HEK293 (cell line): ENCODE data around the gene RAB11B.

Experiments used
- CTCF ChIA-PET: fragments of 350-600 bp; formaldehyde crosslinking; extraction: SDS; loops from one replicate; lab custom pipeline; 2021; ENCODE audit warnings: antibody characterized with exemption; lab: Yijun Ruan, JAX
- POLR2A ChIA-PET: fragments of 300-600 bp; formaldehyde crosslinking; extraction: SDS; loops from one replicate; lab custom pipeline; 2020; ENCODE audit warnings: antibody characterized with exemption, inconsistent platforms; lab: Yijun Ruan, JAX
- H3K27ac ChIP-seq: fragments of 200-500 bp; sonication (Bioruptor generic); 2 replicates; pipeline ENCODE4 v1.5.1; 2014; ENCODE audit warnings: low read depth, low read length, control low read depth, inconsistent platforms; ENCODE audit errors: extremely low read depth
- H3K36me3 ChIP-seq, 2 experiments: fragments of 200-500 bp in 1 of 2; sonication (Bioruptor generic) in 1 of 2; 1 replicate in 1 of 2; 2 replicates in 1 of 2; pipeline ENCODE4 v1.5.1; 2014 to 2017; ENCODE audit warnings: inconsistent platforms in 2 of 2, low read length in 2 of 2; ENCODE audit not compliant: control insufficient read depth in 2 of 2, insufficient read depth in 1 of 2
- H3K4me1 ChIP-seq: fragments of 200-500 bp; sonication (Bioruptor generic); 2 replicates; pipeline ENCODE4 v1.5.1; 2014; ENCODE audit warnings: mild to moderate bottlenecking, low read length, inconsistent platforms; ENCODE audit not compliant: control insufficient read depth, insufficient read depth
- H3K4me3 ChIP-seq: 2 replicates; pipeline ENCODE4 v1.5.1; 2011; ENCODE audit warnings: low read depth, mild to moderate bottlenecking, control low read depth, low read length, moderate library complexity
- H3K9me3 ChIP-seq: fragments of 200-500 bp; sonication (Bioruptor generic); 2 replicates; pipeline ENCODE4 v1.5.1; 2014; ENCODE audit warnings: low read depth, low read length, inconsistent platforms; ENCODE audit not compliant: control insufficient read depth, insufficient read depth
- GLI4 ChIP-seq: fragments of 450-650 bp; formaldehyde crosslinking; IDR thresholded peaks from 2 replicates; pipeline ENCODE4 v1.5.1; 2016; ENCODE audit warnings: missing biosample characterization, missing genetic modification characterization
- KLF9 ChIP-seq: fragments of 450-650 bp; formaldehyde crosslinking; IDR thresholded peaks from 2 replicates; pipeline ENCODE4 v1.5.1; 2016; ENCODE audit warnings: missing biosample characterization, missing genetic modification characterization, low read depth
- OVOL3 ChIP-seq: fragments of 450-650 bp; formaldehyde crosslinking; IDR thresholded peaks from 2 replicates; pipeline ENCODE4 v1.5.1; 2016; ENCODE audit warnings: missing biosample characterization, missing genetic modification characterization
- SP3 ChIP-seq: fragments of 450-650 bp; formaldehyde crosslinking; IDR thresholded peaks from 2 replicates; pipeline ENCODE4 v1.5.1; 2016; ENCODE audit warnings: missing biosample characterization, missing genetic modification characterization
- TCF7L2 ChIP-seq: IDR thresholded peaks from 2 replicates; pipeline ENCODE4 v1.6.1; 2011; ENCODE audit warnings: low read depth, mild to moderate bottlenecking, inconsistent platforms, low read length, moderate library complexity, borderline replicate concordance
- ZBTB20 ChIP-seq: fragments of 450-650 bp; formaldehyde crosslinking; IDR thresholded peaks from 2 replicates; pipeline ENCODE4 v1.5.1; 2016; ENCODE audit warnings: missing biosample characterization, missing genetic modification characterization
- ZNF138 ChIP-seq: fragments of 450-650 bp; formaldehyde crosslinking; IDR thresholded peaks from 2 replicates; pipeline ENCODE4 v1.5.1; 2016; ENCODE audit warnings: missing biosample characterization, missing genetic modification characterization, borderline replicate concordance
- ZNF174 ChIP-seq: fragments of 450-650 bp; formaldehyde crosslinking; IDR thresholded peaks from 2 replicates; pipeline ENCODE4 v1.5.0; 2017; ENCODE audit warnings: missing biosample characterization, mild to moderate bottlenecking, missing genetic modification characterization
- ZNF184 ChIP-seq: fragments of 450-650 bp; IDR thresholded peaks from 2 replicates; pipeline ENCODE4 v1.5.1; 2018; ENCODE audit warnings: missing biosample characterization, mild to moderate bottlenecking, missing genetic modification characterization
- ZNF19 ChIP-seq: fragments of 450-650 bp; formaldehyde crosslinking; IDR thresholded peaks from 2 replicates; pipeline ENCODE4; 2016; ENCODE audit warnings: missing biosample characterization, missing genetic modification characterization, low read depth
- ZNF202 ChIP-seq: fragments of 450-650 bp; formaldehyde crosslinking; IDR thresholded peaks from 2 replicates; pipeline ENCODE4 v1.5.1; 2016; ENCODE audit warnings: missing biosample characterization, missing genetic modification characterization, borderline replicate concordance
- ZNF324 ChIP-seq: fragments of 450-650 bp; formaldehyde crosslinking; IDR thresholded peaks from 2 replicates; pipeline ENCODE4 v1.5.1; 2016; ENCODE audit warnings: missing biosample characterization, missing genetic modification characterization
- ZNF350 ChIP-seq: fragments of 450-650 bp; formaldehyde crosslinking; IDR thresholded peaks from 2 replicates; pipeline ENCODE4 v1.5.0; 2017; ENCODE audit warnings: missing biosample characterization, mild to moderate bottlenecking, missing genetic modification characterization
- ZNF354C ChIP-seq: fragments of 450-650 bp; formaldehyde crosslinking; IDR thresholded peaks from 2 replicates; pipeline ENCODE4 v1.5.1; 2016; ENCODE audit warnings: missing biosample characterization, missing genetic modification characterization, low read depth, borderline replicate concordance
- ZNF514 ChIP-seq: fragments of 450-650 bp; formaldehyde crosslinking; IDR thresholded peaks from 2 replicates; pipeline ENCODE4 v1.5.1; 2016; ENCODE audit warnings: missing biosample characterization, missing genetic modification characterization
- ZNF548 ChIP-seq: fragments of 450-650 bp; formaldehyde crosslinking; IDR thresholded peaks from 2 replicates; pipeline ENCODE4 v1.5.1; 2016; ENCODE audit warnings: missing biosample characterization, missing genetic modification characterization
- ZNF571 ChIP-seq: fragments of 450-650 bp; formaldehyde crosslinking; IDR thresholded peaks from 2 replicates; pipeline ENCODE4 v1.5.0; 2017; ENCODE audit warnings: missing biosample characterization, missing genetic modification characterization
- ZNF610 ChIP-seq: fragments of 450-650 bp; formaldehyde crosslinking; IDR thresholded peaks from 2 replicates; pipeline ENCODE4 v1.5.1; 2016; ENCODE audit warnings: missing biosample characterization, missing genetic modification characterization, borderline replicate concordance
- ZNF830 ChIP-seq: fragments of 450-650 bp; IDR thresholded peaks from 2 replicates; pipeline ENCODE4 v1.5.0; 2018; ENCODE audit warnings: missing biosample characterization, missing genetic modification characterization, low read depth, mild to moderate bottlenecking, moderate library complexity
- TF ChIP-seq, protein P1 (sequence below): fragments of 450-650 bp; formaldehyde crosslinking; IDR thresholded peaks from 2 replicates; pipeline ENCODE4 v1.5.1; 2016; ENCODE audit warnings: missing biosample characterization, missing genetic modification characterization
- TF ChIP-seq, protein P2 (sequence below): fragments of 450-650 bp; formaldehyde crosslinking; IDR thresholded peaks from 2 replicates; pipeline ENCODE4 v1.5.1; 2016; ENCODE audit warnings: missing biosample characterization, missing genetic modification characterization
- TF ChIP-seq, protein P3 (sequence below): fragments of 450-650 bp; formaldehyde crosslinking; IDR thresholded peaks from 2 replicates; pipeline ENCODE4 v1.5.1; 2016; ENCODE audit warnings: missing biosample characterization, missing genetic modification characterization, borderline replicate concordance
- TF ChIP-seq, protein P4 (sequence below): fragments of 450-650 bp; formaldehyde crosslinking; IDR thresholded peaks from 2 replicates; pipeline ENCODE4 v1.5.1; 2017; ENCODE audit warnings: missing biosample characterization, missing genetic modification characterization
- TF ChIP-seq, protein P5 (sequence below): fragments of 450-650 bp; formaldehyde crosslinking; conservative IDR thresholded peaks from 2 replicates; pipeline ENCODE4 v1.5.1; 2016; ENCODE audit warnings: low read depth, missing biosample characterization, missing genetic modification characterization
- TF ChIP-seq, protein P6 (sequence below): fragments of 450-650 bp; IDR thresholded peaks from 2 replicates; pipeline ENCODE4 v1.5.1; 2018; ENCODE audit warnings: missing biosample characterization, mild to moderate bottlenecking, missing genetic modification characterization

Gene RAB11B

DNA sequence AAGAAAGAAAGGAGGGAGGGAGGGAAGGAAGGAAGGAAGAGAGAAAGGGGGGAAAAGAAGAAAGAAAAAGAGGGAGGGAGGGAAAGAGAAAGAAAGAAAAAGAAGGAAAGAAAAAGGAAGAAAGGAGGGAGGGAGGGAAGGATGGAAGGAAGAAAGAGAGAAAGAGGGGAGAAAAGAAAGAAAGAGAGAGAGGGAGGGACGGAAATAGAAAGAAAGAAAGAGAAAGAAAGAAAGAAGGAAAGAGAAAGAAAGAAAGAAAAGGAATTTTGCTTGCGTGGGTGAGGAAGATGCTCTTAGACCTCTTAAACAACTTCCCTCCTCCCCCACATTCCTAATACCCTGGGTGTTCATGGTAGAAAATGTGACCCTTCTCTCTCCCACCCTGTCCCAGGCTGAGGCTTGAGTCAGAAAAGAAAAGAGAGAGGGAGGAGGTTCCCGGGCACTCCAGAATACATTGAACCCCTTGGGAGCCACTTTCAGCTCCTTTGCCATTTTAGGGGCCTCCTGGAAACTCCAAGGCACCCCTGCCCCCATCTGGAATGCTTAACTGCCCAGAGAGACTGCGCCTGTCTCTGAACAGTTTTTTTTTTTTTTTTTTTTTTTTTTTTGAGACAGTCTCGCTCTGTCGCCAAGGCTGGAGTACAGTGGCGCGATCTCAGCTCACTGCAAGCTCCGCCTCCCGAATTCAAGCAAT is 37.9 kb upstream of the RAB11B start:
- no peak overlapping the region for H3K27ac ChIP-seq
- H3K4me3 ChIP-seq: peak overlapping the region; percentile 10; the same call in 1 of the 2 replicates
- H3K36me3 ChIP-seq: no peaks in the 10 kb centered on the region
- H3K4me1 ChIP-seq: no peaks in the 10 kb centered on the region
- no peaks in the 10 kb centered on the region for H3K9me3 ChIP-seq
- ChIA-PET CTCF (interaction anchor here (0.6 to 4.7 kb wide), 16 partner anchors 10 to 236 kb away, joined by 3 to 87 read pairs (median 5); partner anchors contain the start of gene RAB11B), POLR2A (interaction anchor here (0.8 to 2.6 kb wide), 5 partner anchors 10 to 319 kb away, joined by 3 to 24 read pairs (median 6); partner anchors contain the start of gene RAB11B)
- TF ChIP-seq GLI4 (no peak), ZNF202 (tag by site-specific recombination) (no peak), ZNF19 (tag by site-specific recombination) (no peak), ZNF548 (no peak; the same call in 1 of the 2 replicates), ZNF354C (tag by site-specific recombination) (no peak), ZNF350 (tag by site-specific recombination) (no peak), ZNF324 (tag by site-specific recombination) (peak; percentile 70), TCF7L2 (no peak), ZNF138 (tag by site-specific recombination) (no peak), ZNF514 (tag by site-specific recombination) (no peak), ZBTB20 (tag by site-specific recombination) (no peak), ZNF571 (tag by site-specific recombination) (no peak), SP3 (tag by site-specific recombination) (no peak), ZNF830 (no peak), ZNF610 (tag by site-specific recombination) (no peak), ZNF184 (tag by site-specific recombination) (no peak), ZNF174 (tag by site-specific recombination) (no peak), OVOL3 (tag by site-specific recombination) (no peak), KLF9 (tag by site-specific recombination) (no peak)
- TF ChIP-seq, protein P1, sequence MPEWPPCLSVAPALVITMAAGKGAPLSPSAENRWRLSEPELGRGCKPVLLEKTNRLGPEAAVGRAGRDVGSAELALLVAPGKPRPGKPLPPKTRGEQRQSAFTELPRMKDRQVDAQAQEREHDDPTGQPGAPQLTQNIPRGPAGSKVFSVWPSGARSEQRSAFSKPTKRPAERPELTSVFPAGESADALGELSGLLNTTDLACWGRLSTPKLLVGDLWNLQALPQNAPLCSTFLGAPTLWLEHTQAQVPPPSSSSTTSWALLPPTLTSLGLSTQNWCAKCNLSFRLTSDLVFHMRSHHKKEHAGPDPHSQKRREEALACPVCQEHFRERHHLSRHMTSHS: no peak
- TF ChIP-seq, protein P2, sequence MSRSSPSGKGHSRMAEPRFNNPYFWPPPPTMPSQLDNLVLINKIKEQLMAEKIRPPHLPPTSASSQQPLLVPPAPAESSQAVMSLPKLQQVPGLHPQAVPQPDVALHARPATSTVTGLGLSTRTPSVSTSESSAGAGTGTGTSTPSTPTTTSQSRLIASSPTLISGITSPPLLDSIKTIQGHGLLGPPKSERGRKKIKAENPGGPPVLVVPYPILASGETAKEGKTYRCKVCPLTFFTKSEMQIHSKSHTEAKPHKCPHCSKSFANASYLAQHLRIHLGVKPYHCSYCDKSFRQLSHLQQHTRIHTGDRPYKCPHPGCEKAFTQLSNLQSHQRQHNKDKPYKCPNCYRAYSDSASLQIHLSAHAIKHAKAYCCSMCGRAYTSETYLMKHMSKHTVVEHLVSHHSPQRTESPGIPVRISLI (tag by site-specific recombination): peak; percentile 95
- TF ChIP-seq, protein P3, sequence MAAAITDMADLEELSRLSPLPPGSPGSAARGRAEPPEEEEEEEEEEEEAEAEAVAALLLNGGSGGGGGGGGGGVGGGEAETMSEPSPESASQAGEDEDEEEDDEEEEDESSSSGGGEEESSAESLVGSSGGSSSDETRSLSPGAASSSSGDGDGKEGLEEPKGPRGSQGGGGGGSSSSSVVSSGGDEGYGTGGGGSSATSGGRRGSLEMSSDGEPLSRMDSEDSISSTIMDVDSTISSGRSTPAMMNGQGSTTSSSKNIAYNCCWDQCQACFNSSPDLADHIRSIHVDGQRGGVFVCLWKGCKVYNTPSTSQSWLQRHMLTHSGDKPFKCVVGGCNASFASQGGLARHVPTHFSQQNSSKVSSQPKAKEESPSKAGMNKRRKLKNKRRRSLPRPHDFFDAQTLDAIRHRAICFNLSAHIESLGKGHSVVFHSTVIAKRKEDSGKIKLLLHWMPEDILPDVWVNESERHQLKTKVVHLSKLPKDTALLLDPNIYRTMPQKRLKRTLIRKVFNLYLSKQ (tag by site-specific recombination): no peak
- TF ChIP-seq, protein P4, sequence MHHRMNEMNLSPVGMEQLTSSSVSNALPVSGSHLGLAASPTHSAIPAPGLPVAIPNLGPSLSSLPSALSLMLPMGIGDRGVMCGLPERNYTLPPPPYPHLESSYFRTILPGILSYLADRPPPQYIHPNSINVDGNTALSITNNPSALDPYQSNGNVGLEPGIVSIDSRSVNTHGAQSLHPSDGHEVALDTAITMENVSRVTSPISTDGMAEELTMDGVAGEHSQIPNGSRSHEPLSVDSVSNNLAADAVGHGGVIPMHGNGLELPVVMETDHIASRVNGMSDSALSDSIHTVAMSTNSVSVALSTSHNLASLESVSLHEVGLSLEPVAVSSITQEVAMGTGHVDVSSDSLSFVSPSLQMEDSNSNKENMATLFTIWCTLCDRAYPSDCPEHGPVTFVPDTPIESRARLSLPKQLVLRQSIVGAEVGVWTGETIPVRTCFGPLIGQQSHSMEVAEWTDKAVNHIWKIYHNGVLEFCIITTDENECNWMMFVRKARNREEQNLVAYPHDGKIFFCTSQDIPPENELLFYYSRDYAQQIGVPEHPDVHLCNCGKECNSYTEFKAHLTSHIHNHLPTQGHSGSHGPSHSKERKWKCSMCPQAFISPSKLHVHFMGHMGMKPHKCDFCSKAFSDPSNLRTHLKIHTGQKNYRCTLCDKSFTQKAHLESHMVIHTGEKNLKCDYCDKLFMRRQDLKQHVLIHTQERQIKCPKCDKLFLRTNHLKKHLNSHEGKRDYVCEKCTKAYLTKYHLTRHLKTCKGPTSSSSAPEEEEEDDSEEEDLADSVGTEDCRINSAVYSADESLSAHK (tag by site-specific recombination): peak; percentile 72
- TF ChIP-seq, protein P5, sequence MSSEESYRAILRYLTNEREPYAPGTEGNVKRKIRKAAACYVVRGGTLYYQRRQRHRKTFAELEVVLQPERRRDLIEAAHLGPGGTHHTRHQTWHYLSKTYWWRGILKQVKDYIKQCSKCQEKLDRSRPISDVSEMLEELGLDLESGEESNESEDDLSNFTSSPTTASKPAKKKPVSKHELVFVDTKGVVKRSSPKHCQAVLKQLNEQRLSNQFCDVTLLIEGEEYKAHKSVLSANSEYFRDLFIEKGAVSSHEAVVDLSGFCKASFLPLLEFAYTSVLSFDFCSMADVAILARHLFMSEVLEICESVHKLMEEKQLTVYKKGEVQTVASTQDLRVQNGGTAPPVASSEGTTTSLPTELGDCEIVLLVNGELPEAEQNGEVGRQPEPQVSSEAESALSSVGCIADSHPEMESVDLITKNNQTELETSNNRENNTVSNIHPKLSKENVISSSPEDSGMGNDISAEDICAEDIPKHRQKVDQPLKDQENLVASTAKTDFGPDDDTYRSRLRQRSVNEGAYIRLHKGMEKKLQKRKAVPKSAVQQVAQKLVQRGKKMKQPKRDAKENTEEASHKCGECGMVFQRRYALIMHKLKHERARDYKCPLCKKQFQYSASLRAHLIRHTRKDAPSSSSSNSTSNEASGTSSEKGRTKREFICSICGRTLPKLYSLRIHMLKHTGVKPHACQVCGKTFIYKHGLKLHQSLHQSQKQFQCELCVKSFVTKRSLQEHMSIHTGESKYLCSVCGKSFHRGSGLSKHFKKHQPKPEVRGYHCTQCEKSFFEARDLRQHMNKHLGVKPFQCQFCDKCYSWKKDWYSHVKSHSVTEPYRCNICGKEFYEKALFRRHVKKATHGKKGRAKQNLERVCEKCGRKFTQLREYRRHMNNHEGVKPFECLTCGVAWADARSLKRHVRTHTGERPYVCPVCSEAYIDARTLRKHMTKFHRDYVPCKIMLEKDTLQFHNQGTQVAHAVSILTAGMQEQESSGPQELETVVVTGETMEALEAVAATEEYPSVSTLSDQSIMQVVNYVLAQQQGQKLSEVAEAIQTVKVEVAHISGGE: no peak
- TF ChIP-seq, protein P6, sequence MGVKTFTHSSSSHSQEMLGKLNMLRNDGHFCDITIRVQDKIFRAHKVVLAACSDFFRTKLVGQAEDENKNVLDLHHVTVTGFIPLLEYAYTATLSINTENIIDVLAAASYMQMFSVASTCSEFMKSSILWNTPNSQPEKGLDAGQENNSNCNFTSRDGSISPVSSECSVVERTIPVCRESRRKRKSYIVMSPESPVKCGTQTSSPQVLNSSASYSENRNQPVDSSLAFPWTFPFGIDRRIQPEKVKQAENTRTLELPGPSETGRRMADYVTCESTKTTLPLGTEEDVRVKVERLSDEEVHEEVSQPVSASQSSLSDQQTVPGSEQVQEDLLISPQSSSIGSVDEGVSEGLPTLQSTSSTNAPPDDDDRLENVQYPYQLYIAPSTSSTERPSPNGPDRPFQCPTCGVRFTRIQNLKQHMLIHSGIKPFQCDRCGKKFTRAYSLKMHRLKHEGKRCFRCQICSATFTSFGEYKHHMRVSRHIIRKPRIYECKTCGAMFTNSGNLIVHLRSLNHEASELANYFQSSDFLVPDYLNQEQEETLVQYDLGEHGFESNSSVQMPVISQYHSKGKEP: no peak
